ENCODE data around the gene STXBP2. TPM values are rescaled to one million over a fixed set of nuclear protein-coding genes. Genes with fewer than 3 reads are reported as not detected.
A peak's percentile ranks its signal among the peaks of the same experiment; 100 is the strongest.

STXBP2 gene
- total and polyA plus RNA-seq, 9 of the 15 experiments (the other 6 are each of a cell fraction or from before 2014, with no cell fraction given): 2.5 to 163 (median 71.3) TPM

DNA sequence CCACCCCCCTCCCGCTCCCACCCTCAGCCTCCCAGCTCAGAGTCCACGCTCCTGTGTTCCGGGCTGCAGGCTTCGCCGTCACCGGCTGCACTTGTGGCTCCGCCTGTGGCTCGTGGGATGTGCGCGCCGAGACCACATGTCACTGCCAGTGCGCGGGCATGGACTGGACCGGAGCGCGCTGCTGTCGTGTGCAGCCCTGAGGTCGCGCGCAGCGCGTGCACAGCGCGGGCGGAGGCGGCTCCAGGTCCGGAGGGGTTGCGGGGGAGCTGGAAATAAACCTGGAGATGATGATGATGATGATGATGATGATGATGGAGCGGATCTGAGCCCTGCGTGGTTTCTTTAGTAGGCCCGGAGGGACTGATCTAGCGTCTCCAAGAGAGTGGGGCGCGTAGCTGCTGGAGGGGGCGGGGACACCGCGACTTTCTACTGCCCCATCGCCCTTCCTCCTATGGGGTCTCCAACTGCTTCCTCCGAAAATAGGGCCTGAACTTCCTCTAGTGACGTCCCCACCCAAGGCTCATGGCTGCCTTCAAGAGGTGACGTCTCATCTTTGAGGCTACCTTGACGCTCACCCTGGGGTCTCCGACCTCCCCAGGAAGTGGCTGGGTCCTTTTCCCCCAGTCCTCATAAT lies 33.4 kb downstream of the STXBP2 start (continued):
- TF ChIP-seq EGR1 (conservative IDR thresholded peaks at IDR 0.05): 0 out of 2 replicates have a peak, but pooled peaks have one; percentile 4

DNA sequence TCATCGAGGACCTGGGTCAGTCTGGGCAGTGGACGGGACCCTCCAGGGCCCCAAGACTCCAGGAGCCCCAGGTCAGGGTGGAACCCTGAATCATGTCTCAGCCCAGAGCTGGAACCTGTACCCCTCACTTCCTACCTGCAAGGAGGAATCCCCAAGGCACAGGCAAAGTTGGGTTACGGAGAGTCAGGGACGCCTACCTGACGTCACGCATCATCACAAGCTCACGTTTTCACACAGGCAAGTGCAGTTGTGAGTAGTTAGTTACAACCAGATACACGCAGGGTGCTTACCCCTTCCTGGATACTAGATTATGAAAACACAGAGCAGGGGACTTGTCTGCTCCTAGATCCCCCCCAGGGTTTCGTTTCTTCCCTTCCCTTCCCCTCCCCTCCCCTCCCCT lies 33.9 kb downstream of the STXBP2 start:
- no TSS peak for BruUV-seq (replicated peaks)
- Histone ChIP-seq H3K79me2 (ENCODE audit: control insufficient read depth, insufficient read depth, low read length) (no peaks in the 10 kb centered on the region), H3K9me1 (ENCODE audit: control insufficient read depth, insufficient read depth, low read length) (no peaks in the 10 kb centered on the region), H3K4me2 (ENCODE audit: insufficient read depth, low read length) (no peak overlapping the region; the same call in 1 of the 2 replicates), H3K4me1 (replicated peaks in 1 of 2; ENCODE audit: control insufficient read depth in 2 of 2, insufficient read depth in 2 of 2, low read length in 2 of 2) (peaks cover 0 to 10% of the 10 kb centered on the region in 2 experiments; a peak in 2 of 5 replicates), H2AFZ (ENCODE audit: low read depth, low read length) (no peak overlapping the region), H3K9ac (ENCODE audit: insufficient read depth in 1 of 2, low read depth in 2 of 2, low read length in 2 of 2) (peak overlapping the region in 1 of 2 experiments; percentile 13; a peak in 1 of 4 replicates), H3K27me3 (ENCODE audit: control insufficient read depth in 2 of 2, insufficient read depth in 2 of 2, low read length in 2 of 2) (peaks cover 19 to 39% of the 10 kb centered on the region in 2 experiments; a peak in 4 of 5 replicates), H3K27ac (ENCODE audit: extremely low read depth, low read depth, low read length) (no peak overlapping the region), H3K4me3 (no peak overlapping the region), H3K36me3 (ENCODE audit: control insufficient read depth, insufficient read depth, low read length) (no peaks in the 10 kb centered on the region), H4K20me1 (replicated peaks; ENCODE audit: control insufficient read depth, insufficient read depth, low read length) (no peaks in the 10 kb centered on the region), H3K9me3 (replicated peaks; ENCODE audit: control insufficient read depth, insufficient read depth, low read depth, low read length) (peaks cover 5% of the 10 kb centered on the region; the same call in 1 of the 2 replicates)
- intact Hi-C loops (cut with micrococcal nuclease) (no loop called here), in situ Hi-C loops (cut with MboI) (no loop called here)
- FAIRE-seq (no peak), ATAC-seq (no peak), DNase-seq (ENCODE audit: extremely low read depth in 1 of 4, low spot score in 3 of 4) (no peak)
- WGBS (ENCODE audit: insufficient coverage, low coverage, missing lambda C conversion rate): 4% methylated on average over 7 of the region's 9 CpGs
- POLR2A ChIA-PET: no interaction called here
- CTCF ChIA-PET (ENCODE audit: low intra/inter-chr PET ratio): no interaction called here
- TF ChIP-seq CREM (IDR thresholded peaks at IDR 0.05; ENCODE audit: low read depth) (peak; percentile 33; the same call in 1 of the 2 replicates), RBBP5 (IDR thresholded peaks at IDR 0.05; ENCODE audit: borderline replicate concordance, insufficient read depth, low read length, poor library complexity, severe bottlenecking) (no peak)
